HCT116 (cell line): ENCODE data around the gene SEC31A. TPM values are rescaled to one million over a fixed set of nuclear protein-coding genes. Genes with fewer than 3 reads are reported as not detected.

Experiments
- ATAC-seq: fragments of 200-7000 bp; cut with Tn5 transposase; 2 replicates; pipeline ENCODE4 v1.9.1; 2020; ENCODE audit warnings: mild to moderate bottlenecking, moderate library complexity
- BruUV-seq: library from RNA; stranded (reverse); fragments of 400-500 nt; replicated peaks from 2 replicates; lab custom pipeline; 2021; lab: Mats Ljungman, UMichigan
- CTCF ChIA-PET: fragments of 300-600 bp; sonication (Branson Sonifier 250); formaldehyde crosslinking; loops from one replicate; lab custom pipeline; 2021; ENCODE audit warnings: antibody characterized with exemption; lab: Charles Lee
- POLR2A ChIA-PET: fragments of 300-600, 350-600 bp; sonication (Branson Sonifier 250); formaldehyde crosslinking; loops from one replicate; lab custom pipeline; 2021; ENCODE audit warnings: antibody characterized with exemption; lab: Charles Lee
- RAD21 ChIA-PET, 2 experiments: fragments of 300-600 bp; sonication (Branson Sonifier 250); formaldehyde crosslinking; loops; one replicate each; lab custom pipeline; 2023; ENCODE audit warnings: low total read pairs in 2 of 2; ENCODE audit not compliant: uncharacterized antibody in 2 of 2, unreplicated experiment in 2 of 2, low non-redundant PET in 1 of 2; lab: Charles Lee
- DNase-seq: peaks from one replicate; pipeline ENCODE4 v3.0.0-alpha.2; 2010; ENCODE audit warnings: low read depth, low spot score
- H2AFZ ChIP-seq: fragments of 200-600 bp; shearing (Covaris generic), sonication (generic); 2 replicates; pipeline ENCODE4 v1.6.1; 2017; ENCODE audit warnings: low read depth, mixed run types, mixed read lengths, antibody characterized with exemption, low read length; ENCODE audit not compliant: poor library complexity, severe bottlenecking
- H3K27ac ChIP-seq: 2 replicates; pipeline ENCODE4 v1.5.1; 2012; ENCODE audit warnings: low read depth, low read length
- H3K27me3 ChIP-seq: fragments of 200-600 bp; sonication (generic); 2 replicates; pipeline ENCODE4 v1.6.1; 2016; ENCODE audit warnings: mixed run types, low read length, mixed read lengths; ENCODE audit not compliant: insufficient read depth
- H3K36me3 ChIP-seq, 2 experiments: fragments of 200-500 bp in 1 of 2; fragments of 200-600 bp in 1 of 2; sonication (Bioruptor generic) in 1 of 2; sonication (generic) in 1 of 2; 2 replicates each; pipeline versions ENCODE4 v1.5.1 to v1.6.1; 2014 to 2016; ENCODE audit warnings: low read length in 2 of 2, inconsistent platforms in 1 of 2, mixed read lengths in 1 of 2, mixed run types in 1 of 2; ENCODE audit not compliant: insufficient read depth in 2 of 2, control insufficient read depth in 1 of 2
- H3K4me1 ChIP-seq, 2 experiments: fragments of 200-600 bp in 1 of 2; sonication (generic) in 1 of 2; 2 replicates each; pipeline versions ENCODE4 v1.5.1 to v1.6.1; 2012 to 2017; ENCODE audit warnings: low read length in 2 of 2, inconsistent platforms in 1 of 2, mild to moderate bottlenecking in 1 of 2, mixed read lengths in 1 of 2, mixed run types in 1 of 2, moderate library complexity in 1 of 2; ENCODE audit not compliant: insufficient read depth in 2 of 2, control insufficient read depth in 1 of 2
- H3K4me2 ChIP-seq: fragments of 200-600 bp; sonication (generic); 2 replicates; pipeline ENCODE4 v1.6.1; 2017; ENCODE audit warnings: mixed run types, low read length, mixed read lengths
- H3K4me3 ChIP-seq, 2 experiments: fragments of 200-600 bp in 1 of 2; sonication (generic) in 1 of 2; replicated peaks in 1 of 2; 2 replicates each; pipeline ENCODE4 v1.5.1; 2011 to 2016; ENCODE audit warnings: low read length in 2 of 2, control low read depth in 1 of 2, low read depth in 1 of 2, mild to moderate bottlenecking in 1 of 2, mixed read lengths in 1 of 2, mixed run types in 1 of 2
- H3K79me2 ChIP-seq: fragments of 200-600 bp; sonication (generic); 2 replicates; pipeline ENCODE4 v1.6.1; 2017; ENCODE audit warnings: mild to moderate bottlenecking, mixed run types, low read length, moderate library complexity, mixed read lengths; ENCODE audit not compliant: insufficient read depth
- H3K9ac ChIP-seq: fragments of 200-600 bp; sonication (generic); 2 replicates; pipeline ENCODE4 v1.6.1; 2016; ENCODE audit warnings: low read length, mixed read lengths
- H3K9me2 ChIP-seq: fragments of 200-600 bp; sonication (generic), shearing (Covaris generic); 2 replicates; pipeline ENCODE4 v1.6.1; 2017; ENCODE audit warnings: mixed run types, mild to moderate bottlenecking, moderate library complexity; ENCODE audit not compliant: insufficient read depth
- H3K9me3 ChIP-seq, 2 experiments: fragments of 200-500 bp in 1 of 2; fragments of 200-600 bp in 1 of 2; sonication (Bioruptor generic) in 1 of 2; sonication (generic) in 1 of 2; 2 replicates each; pipeline ENCODE4 v1.6.1; 2014 to 2017; ENCODE audit warnings: low read length in 2 of 2, mixed read lengths in 2 of 2, inconsistent platforms in 1 of 2, low read depth in 1 of 2, mild to moderate bottlenecking in 1 of 2, mixed run types in 1 of 2, moderate library complexity in 1 of 2; ENCODE audit not compliant: control insufficient read depth in 1 of 2, insufficient read depth in 1 of 2
- H4K20me1 ChIP-seq: fragments of 200-600 bp; sonication (generic), shearing (Covaris generic); 2 replicates; pipeline ENCODE4 v1.6.1; 2017; ENCODE audit warnings: mixed run types, mild to moderate bottlenecking, moderate library complexity; ENCODE audit not compliant: insufficient read depth
- CBX3 ChIP-seq: IDR thresholded peaks from 2 replicates; pipeline ENCODE4 v1.6.1; 2012; ENCODE audit warnings: low read depth
- CEBPB ChIP-seq: IDR thresholded peaks from 2 replicates; pipeline ENCODE4 v1.6.1; 2012; ENCODE audit warnings: low read depth
- EGR1 ChIP-seq: IDR thresholded peaks from 2 replicates; pipeline ENCODE4 v1.6.1; 2012; ENCODE audit warnings: low read depth
- ELF1 ChIP-seq: IDR thresholded peaks from 2 replicates; pipeline ENCODE4 v1.6.1; 2012; ENCODE audit warnings: low read depth, borderline replicate concordance
- EZH2 ChIP-seq: fragments of 200-600 bp; sonication (generic); IDR thresholded peaks from 2 replicates; pipeline ENCODE4 v1.6.1; 2017; ENCODE audit warnings: antibody characterized with exemption, mixed run types
- FOSL1 ChIP-seq: IDR thresholded peaks from 2 replicates; pipeline ENCODE4 v1.6.1; 2012; ENCODE audit warnings: low read depth
- JUND ChIP-seq: IDR thresholded peaks from 2 replicates; pipeline ENCODE4 v1.6.1; 2012
- POLR2A ChIP-seq: IDR thresholded peaks from 2 replicates; pipeline ENCODE4 v1.7.0; 2011; ENCODE audit warnings: borderline replicate concordance; ENCODE audit not compliant: insufficient read depth, insufficient read length; ENCODE audit errors: extremely low read depth
- POLR2AphosphoS5 ChIP-seq: IDR thresholded peaks from 2 replicates; pipeline ENCODE4 v1.6.1; 2011; ENCODE audit warnings: mild to moderate bottlenecking, low read depth, low read length, moderate library complexity
- SIN3A ChIP-seq: IDR thresholded peaks from 2 replicates; pipeline ENCODE4 v1.6.1; 2012; ENCODE audit warnings: low read depth
- SP1 ChIP-seq: IDR thresholded peaks from 2 replicates; pipeline ENCODE4 v1.6.1; 2012; ENCODE audit warnings: low read depth
- SRF ChIP-seq: IDR thresholded peaks from 2 replicates; pipeline ENCODE4 v1.6.1; 2012; ENCODE audit warnings: low read depth
- TCF7L2 ChIP-seq: IDR thresholded peaks from 2 replicates; pipeline ENCODE4 v1.7.0; 2011; ENCODE audit warnings: borderline replicate concordance, inconsistent platforms; ENCODE audit not compliant: insufficient read depth, insufficient read length; ENCODE audit errors: extremely low read depth
- YY1 ChIP-seq: IDR thresholded peaks from 2 replicates; pipeline ENCODE4 v1.6.1; 2011; ENCODE audit warnings: low read length, low read depth, moderate library complexity, mild to moderate bottlenecking; ENCODE audit not compliant: insufficient replicate concordance; ENCODE audit errors: extremely low read depth
- ZFX ChIP-seq: fragments of 450-650 bp; IDR thresholded peaks from 2 replicates; pipeline ENCODE4 v1.6.1; 2017
- intact Hi-C: fragments of 100-400 bp; cut with micrococcal nuclease; formaldehyde crosslinking; loops from 2 replicates; pipeline ENCODE4 v1.10.0; 2022
- total RNA-seq: library from RNA; stranded (reverse); gene quantifications from one replicate; pipeline ENCODE4 v1.2.1, GENCODE V29; 2021; ENCODE audit not compliant: unreplicated experiment
- TF ChIP-seq, protein P1 (sequence below): IDR thresholded peaks from 2 replicates; pipeline ENCODE4 v1.6.1; 2011; ENCODE audit warnings: mild to moderate bottlenecking, low read length, moderate library complexity; ENCODE audit not compliant: insufficient replicate concordance; ENCODE audit errors: extremely low read depth
- TF ChIP-seq, protein P2 (sequence below): IDR thresholded peaks from 2 replicates; pipeline ENCODE4 v1.6.1; 2012; ENCODE audit warnings: low read depth
- TF ChIP-seq, protein P3 (sequence below): IDR thresholded peaks from 2 replicates; pipeline ENCODE4 v1.6.1; 2012
- TF ChIP-seq, protein P4 (sequence below), 3 experiments: fragments of 200-600 bp in 1 of 3; sonication (generic) in 1 of 3; IDR thresholded peaks in 2 of 3; conservative IDR thresholded peaks in 1 of 3; 2 replicates each; pipeline ENCODE4 v1.5.1; 2012 to 2017; ENCODE audit warnings: low read depth in 2 of 3, low read length in 2 of 3, antibody characterized with exemption in 1 of 3, borderline replicate concordance in 1 of 3, control low read depth in 1 of 3, mild to moderate bottlenecking in 1 of 3, mixed read lengths in 1 of 3, mixed run types in 1 of 3, moderate library complexity in 1 of 3; ENCODE audit not compliant: insufficient read depth in 1 of 3

The SEC31A gene
- total RNA-seq, 1 experiment from 2014 or later, result 78.5 TPM

DNA sequence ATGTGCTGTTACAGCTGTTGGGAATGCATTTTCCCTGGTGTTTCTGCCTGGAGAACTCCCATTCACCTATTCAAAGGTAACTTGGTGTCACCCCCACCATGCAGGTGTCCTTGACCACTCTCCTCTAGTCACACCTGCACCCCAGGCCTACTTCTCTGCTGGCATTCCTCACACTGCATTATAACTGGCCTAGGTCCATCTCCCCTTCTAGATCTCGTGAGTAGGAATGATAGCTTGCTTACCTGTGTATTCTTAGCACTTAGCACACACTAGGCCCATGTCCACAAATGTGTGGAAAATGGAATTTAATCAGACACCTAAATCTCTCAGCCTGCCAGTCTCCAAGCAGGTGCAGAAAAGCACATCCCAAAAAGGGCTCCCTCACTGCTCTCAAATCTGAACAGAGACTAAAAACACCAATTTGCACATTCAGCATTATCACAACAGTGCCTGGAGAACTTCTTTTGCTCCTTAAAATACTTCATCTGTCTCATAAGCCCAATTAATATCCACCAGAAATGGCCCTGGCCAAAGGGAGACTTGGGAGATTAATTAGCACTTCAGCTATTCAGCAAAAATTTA, 110.7 kb downstream of the SEC31A start:
- H3K9ac ChIP-seq, result no peak overlapping the region
- POLR2A ChIA-PET, result no interaction called here
- H3K79me2 ChIP-seq, result peaks cover 16% of the 10 kb centered on the region; the same call in 1 of the 2 replicates
- no peaks in the 10 kb centered on the region for H4K20me1 ChIP-seq
- intact Hi-C loops, result no loop called here
- H2AFZ ChIP-seq, result no peak overlapping the region
- H3K4me1 ChIP-seq, result peaks cover 50 to 57% of the 10 kb centered on the region in 2 experiments
- peak overlapping the region; percentile 55 for H3K4me2 ChIP-seq
- H3K9me2 ChIP-seq, result no peaks in the 10 kb centered on the region
- H3K4me3 ChIP-seq, result no peak overlapping the region
- no peak for DNase-seq
- RAD21 ChIA-PET, result no interaction called here
- ATAC-seq, result no peak
- peak overlapping the region; percentile 7; the same call in 1 of the 2 replicates for H3K27ac ChIP-seq
- no TSS peak for BruUV-seq
- no peaks in the 10 kb centered on the region for H3K9me3 ChIP-seq
- TF ChIP-seq POLR2A (no peak), TCF7L2 (no peak), ELF1 (no peak), POLR2AphosphoS5 (no peak), JUND (no peak), CBX3 (no peak), ZFX (no peak), YY1 (no peak), EGR1 (no peak), FOSL1 (no peak), CEBPB (no peak), SP1 (no peak), SRF (no peak), EZH2 (no peak), SIN3A (no peak)
- TF ChIP-seq, protein P1, sequence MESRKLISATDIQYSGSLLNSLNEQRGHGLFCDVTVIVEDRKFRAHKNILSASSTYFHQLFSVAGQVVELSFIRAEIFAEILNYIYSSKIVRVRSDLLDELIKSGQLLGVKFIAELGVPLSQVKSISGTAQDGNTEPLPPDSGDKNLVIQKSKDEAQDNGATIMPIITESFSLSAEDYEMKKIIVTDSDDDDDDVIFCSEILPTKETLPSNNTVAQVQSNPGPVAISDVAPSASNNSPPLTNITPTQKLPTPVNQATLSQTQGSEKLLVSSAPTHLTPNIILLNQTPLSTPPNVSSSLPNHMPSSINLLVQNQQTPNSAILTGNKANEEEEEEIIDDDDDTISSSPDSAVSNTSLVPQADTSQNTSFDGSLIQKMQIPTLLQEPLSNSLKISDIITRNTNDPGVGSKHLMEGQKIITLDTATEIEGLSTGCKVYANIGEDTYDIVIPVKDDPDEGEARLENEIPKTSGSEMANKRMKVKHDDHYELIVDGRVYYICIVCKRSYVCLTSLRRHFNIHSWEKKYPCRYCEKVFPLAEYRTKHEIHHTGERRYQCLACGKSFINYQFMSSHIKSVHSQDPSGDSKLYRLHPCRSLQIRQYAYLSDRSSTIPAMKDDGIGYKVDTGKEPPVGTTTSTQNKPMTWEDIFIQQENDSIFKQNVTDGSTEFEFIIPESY, result no peak
- TF ChIP-seq, protein P2, sequence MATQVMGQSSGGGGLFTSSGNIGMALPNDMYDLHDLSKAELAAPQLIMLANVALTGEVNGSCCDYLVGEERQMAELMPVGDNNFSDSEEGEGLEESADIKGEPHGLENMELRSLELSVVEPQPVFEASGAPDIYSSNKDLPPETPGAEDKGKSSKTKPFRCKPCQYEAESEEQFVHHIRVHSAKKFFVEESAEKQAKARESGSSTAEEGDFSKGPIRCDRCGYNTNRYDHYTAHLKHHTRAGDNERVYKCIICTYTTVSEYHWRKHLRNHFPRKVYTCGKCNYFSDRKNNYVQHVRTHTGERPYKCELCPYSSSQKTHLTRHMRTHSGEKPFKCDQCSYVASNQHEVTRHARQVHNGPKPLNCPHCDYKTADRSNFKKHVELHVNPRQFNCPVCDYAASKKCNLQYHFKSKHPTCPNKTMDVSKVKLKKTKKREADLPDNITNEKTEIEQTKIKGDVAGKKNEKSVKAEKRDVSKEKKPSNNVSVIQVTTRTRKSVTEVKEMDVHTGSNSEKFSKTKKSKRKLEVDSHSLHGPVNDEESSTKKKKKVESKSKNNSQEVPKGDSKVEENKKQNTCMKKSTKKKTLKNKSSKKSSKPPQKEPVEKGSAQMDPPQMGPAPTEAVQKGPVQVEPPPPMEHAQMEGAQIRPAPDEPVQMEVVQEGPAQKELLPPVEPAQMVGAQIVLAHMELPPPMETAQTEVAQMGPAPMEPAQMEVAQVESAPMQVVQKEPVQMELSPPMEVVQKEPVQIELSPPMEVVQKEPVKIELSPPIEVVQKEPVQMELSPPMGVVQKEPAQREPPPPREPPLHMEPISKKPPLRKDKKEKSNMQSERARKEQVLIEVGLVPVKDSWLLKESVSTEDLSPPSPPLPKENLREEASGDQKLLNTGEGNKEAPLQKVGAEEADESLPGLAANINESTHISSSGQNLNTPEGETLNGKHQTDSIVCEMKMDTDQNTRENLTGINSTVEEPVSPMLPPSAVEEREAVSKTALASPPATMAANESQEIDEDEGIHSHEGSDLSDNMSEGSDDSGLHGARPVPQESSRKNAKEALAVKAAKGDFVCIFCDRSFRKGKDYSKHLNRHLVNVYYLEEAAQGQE, result no peak
- TF ChIP-seq, protein P3, sequence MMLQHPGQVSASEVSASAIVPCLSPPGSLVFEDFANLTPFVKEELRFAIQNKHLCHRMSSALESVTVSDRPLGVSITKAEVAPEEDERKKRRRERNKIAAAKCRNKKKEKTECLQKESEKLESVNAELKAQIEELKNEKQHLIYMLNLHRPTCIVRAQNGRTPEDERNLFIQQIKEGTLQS, result no peak
- TF ChIP-seq, protein P4, sequence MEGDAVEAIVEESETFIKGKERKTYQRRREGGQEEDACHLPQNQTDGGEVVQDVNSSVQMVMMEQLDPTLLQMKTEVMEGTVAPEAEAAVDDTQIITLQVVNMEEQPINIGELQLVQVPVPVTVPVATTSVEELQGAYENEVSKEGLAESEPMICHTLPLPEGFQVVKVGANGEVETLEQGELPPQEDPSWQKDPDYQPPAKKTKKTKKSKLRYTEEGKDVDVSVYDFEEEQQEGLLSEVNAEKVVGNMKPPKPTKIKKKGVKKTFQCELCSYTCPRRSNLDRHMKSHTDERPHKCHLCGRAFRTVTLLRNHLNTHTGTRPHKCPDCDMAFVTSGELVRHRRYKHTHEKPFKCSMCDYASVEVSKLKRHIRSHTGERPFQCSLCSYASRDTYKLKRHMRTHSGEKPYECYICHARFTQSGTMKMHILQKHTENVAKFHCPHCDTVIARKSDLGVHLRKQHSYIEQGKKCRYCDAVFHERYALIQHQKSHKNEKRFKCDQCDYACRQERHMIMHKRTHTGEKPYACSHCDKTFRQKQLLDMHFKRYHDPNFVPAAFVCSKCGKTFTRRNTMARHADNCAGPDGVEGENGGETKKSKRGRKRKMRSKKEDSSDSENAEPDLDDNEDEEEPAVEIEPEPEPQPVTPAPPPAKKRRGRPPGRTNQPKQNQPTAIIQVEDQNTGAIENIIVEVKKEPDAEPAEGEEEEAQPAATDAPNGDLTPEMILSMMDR (IDR thresholded peaks at IDR 0.05 in 2 of 3, conservative IDR thresholded peaks at IDR 0.05 in 1 of 3; ENCODE audit: borderline replicate concordance in 1 of 3, insufficient read depth in 1 of 3, low read depth in 2 of 3, low read length in 2 of 3), result no peak
- no peaks in the 10 kb centered on the region for H3K27me3 ChIP-seq
- no peaks in the 10 kb centered on the region for H3K36me3 ChIP-seq
- CTCF ChIA-PET, result interaction anchor here (0.6 to 1.0 kb wide), 2 partner anchors 273 to 318 kb away, joined by 3 to 6 read pairs; no protein-coding TSS in a partner anchor
